Endothelial cell of umbilical vein (primary cell): ENCODE results near the gene DBI. TPM values are rescaled to one million over a fixed set of nuclear protein-coding genes. Genes with fewer than 3 reads are reported as not detected.
"Not testable (repeated sequence)": the region's sequence is repeated elsewhere in the genome, so short reads cannot be mapped to it uniquely, and the experiment has no call there.

Experiments used
- BruUV-seq: library from RNA; stranded (reverse); fragments of 400-500 nt; replicated peaks from 2 replicates; lab custom pipeline; 2021; lab: Mats Ljungman, UMichigan
- CTCF ChIA-PET: fragments of 300-600, 350-600 bp; sonication (Branson Sonifier 250); formaldehyde crosslinking; loops from one replicate; lab custom pipeline; 2021; ENCODE audit warnings: antibody characterized with exemption, inconsistent platforms; lab: Charles Lee
- POLR2A ChIA-PET: fragments of 300-600, 350-600 bp; sonication (Branson Sonifier 250); formaldehyde crosslinking; loops from one replicate; lab custom pipeline; 2021; ENCODE audit warnings: antibody characterized with exemption, inconsistent platforms; lab: Charles Lee
- DNase-seq: peaks from one replicate; pipeline ENCODE4 v3.0.0-alpha.2; 2011; ENCODE audit warnings: low read depth, low spot score
- FAIRE-seq: peaks from 2 replicates; lab custom pipeline; 2011; peaks lifted over from hg19 to GRCh38; lab: Jason Lieb, UNC
- H2AFZ ChIP-seq: 2 replicates; pipeline ENCODE4 v1.6.0; 2012; ENCODE audit warnings: low read depth, low read length, control low read depth, inconsistent platforms
- H3K27ac ChIP-seq: 2 replicates; pipeline ENCODE4 v1.5.1; 2011; ENCODE audit warnings: low read depth, mild to moderate bottlenecking, control low read depth, low read length, moderate library complexity; ENCODE audit not compliant: insufficient read depth
- H3K27me3 ChIP-seq, 2 experiments: 2 replicates each; pipeline versions ENCODE4 v1.6.0 to v1.6.1; 2011; ENCODE audit warnings: low read length in 2 of 2, mixed read lengths in 1 of 2; ENCODE audit not compliant: control insufficient read depth in 2 of 2, insufficient read depth in 2 of 2
- H3K36me3 ChIP-seq, 2 experiments: 2 replicates in 1 of 2; 3 replicates in 1 of 2; pipeline ENCODE4 v1.5.1; 2011; ENCODE audit warnings: low read length in 2 of 2, mild to moderate bottlenecking in 1 of 2, moderate library complexity in 1 of 2; ENCODE audit not compliant: control insufficient read depth in 2 of 2, insufficient read depth in 2 of 2; ENCODE audit errors: extremely low read depth in 1 of 2
- H3K4me1 ChIP-seq: 3 replicates; pipeline ENCODE4 v1.5.1; 2011; ENCODE audit warnings: mild to moderate bottlenecking, low read length; ENCODE audit not compliant: control insufficient read depth, insufficient read depth; ENCODE audit errors: extremely low read depth
- H3K4me2 ChIP-seq: 2 replicates; pipeline ENCODE4 v1.6.1; 2011; ENCODE audit warnings: low read length, control low read depth, mixed read lengths; ENCODE audit not compliant: insufficient read depth
- H3K4me3 ChIP-seq, 3 experiments: fragments of 200-600 bp in 1 of 3; sonication (generic), shearing (Covaris generic) in 1 of 3; replicated peaks in 1 of 3; 2 replicates each; pipeline ENCODE4 v1.5.1; 2011 to 2016; ENCODE audit warnings: control low read depth in 3 of 3, low read length in 3 of 3, mild to moderate bottlenecking in 2 of 3, inconsistent platforms in 1 of 3, low read depth in 1 of 3, moderate library complexity in 1 of 3; ENCODE audit not compliant: insufficient read depth in 1 of 3
- H3K79me2 ChIP-seq: 2 replicates; pipeline ENCODE4 v1.6.0; 2012; ENCODE audit warnings: low read length, inconsistent platforms; ENCODE audit not compliant: control insufficient read depth, insufficient read depth
- H3K9ac ChIP-seq: replicated peaks from 2 replicates; pipeline ENCODE3; 2011; ENCODE audit warnings: low read length, control low read depth; ENCODE audit not compliant: insufficient read depth; ENCODE audit errors: extremely low read depth
- H3K9me1 ChIP-seq: replicated peaks from 3 replicates; pipeline ENCODE4 v1.6.0; 2011; ENCODE audit warnings: mild to moderate bottlenecking, low read length; ENCODE audit not compliant: control insufficient read depth, insufficient read depth; ENCODE audit errors: extremely low read depth
- H3K9me3 ChIP-seq: replicated peaks from 2 replicates; pipeline ENCODE4 v1.5.1; 2012; ENCODE audit warnings: low read length, inconsistent platforms; ENCODE audit not compliant: control insufficient read depth, insufficient read depth
- H4K20me1 ChIP-seq: replicated peaks from 2 replicates; pipeline ENCODE3; 2011; ENCODE audit warnings: mild to moderate bottlenecking, low read length; ENCODE audit not compliant: control insufficient read depth, insufficient read depth; ENCODE audit errors: extremely low read depth
- CTCF ChIP-seq, 2 donors: IDR thresholded peaks; 1 replicate in 1 of 2; 2 replicates in 1 of 2; pipeline ENCODE4 v1.5.1; 2011; ENCODE audit warnings: low read length in 2 of 2, mild to moderate bottlenecking in 2 of 2, moderate library complexity in 2 of 2, control low read depth in 1 of 2, inconsistent platforms in 1 of 2, low read depth in 1 of 2; ENCODE audit not compliant: insufficient read depth in 1 of 2; ENCODE audit errors: extremely low read depth in 1 of 2
- EZH2 ChIP-seq: IDR thresholded peaks from 2 replicates; pipeline ENCODE4 v1.6.1; 2012; ENCODE audit warnings: borderline replicate concordance, low read depth, mild to moderate bottlenecking, moderate library complexity, low read length, inconsistent platforms; ENCODE audit not compliant: severe bottlenecking
- FOS ChIP-seq: IDR thresholded peaks from 2 replicates; pipeline ENCODE4 v1.6.1; 2011; ENCODE audit warnings: mild to moderate bottlenecking, low read length, moderate library complexity, borderline replicate concordance; ENCODE audit not compliant: insufficient read depth
- GATA2 ChIP-seq: IDR thresholded peaks from 2 replicates; pipeline ENCODE4 v1.7.0; 2011; ENCODE audit warnings: low read depth, mild to moderate bottlenecking, moderate library complexity, mixed read lengths, low read length; ENCODE audit not compliant: insufficient read length, insufficient read depth
- JUN ChIP-seq: IDR thresholded peaks from 2 replicates; pipeline ENCODE4 v1.6.1; 2011; ENCODE audit warnings: borderline replicate concordance, low read depth; ENCODE audit not compliant: insufficient read length, insufficient read depth
- MAX ChIP-seq: IDR thresholded peaks from 2 replicates; pipeline ENCODE4 v1.6.1; 2011; ENCODE audit not compliant: insufficient read depth, insufficient read length
- MYC ChIP-seq: IDR thresholded peaks from one replicate; pipeline ENCODE4 v1.6.1; 2011; ENCODE audit warnings: mild to moderate bottlenecking, low read depth, low read length
- POLR2A ChIP-seq: IDR thresholded peaks from 2 replicates; pipeline ENCODE4 v1.6.1; 2012; ENCODE audit warnings: low read depth, mild to moderate bottlenecking, control low read depth, low read length
- POLR2AphosphoS5 ChIP-seq: IDR thresholded peaks from 2 replicates; pipeline ENCODE4 v1.6.1; 2012; ENCODE audit warnings: low read depth, mild to moderate bottlenecking, control low read depth, low read length, moderate library complexity; ENCODE audit not compliant: insufficient read depth
- dilution Hi-C: fragments of 300-500 bp; cut with MboI; formaldehyde crosslinking; loops from one replicate; pipeline ENCODE4 v1.15.0; 2019; ENCODE audit warnings: low sequenced_read_pairs; ENCODE audit not compliant: extremely low pct_ligation_motif_present
- intact Hi-C: fragments of 100-400 bp; cut with micrococcal nuclease; formaldehyde crosslinking; loops from one replicate; pipeline ENCODE4 v1.10.0; 2022
- polyA plus RNA-seq, 4 experiments: library from polyadenylated mRNA; depleted of rRNA in 3 of 4; stranded (reverse) in 3 of 4; unstranded in 1 of 4; fragments of >200 nt; gene quantifications; 2 replicates each; pipeline versions ENCODE4 v1.2.1 to v1.2.3, GENCODE V29; 2011 to 2012; ENCODE audit warnings: missing spikeins in 1 of 4
- total RNA-seq: library from RNA; stranded (reverse); gene quantifications from 2 replicates; pipeline ENCODE4 v1.2.3, GENCODE V29; 2021

Gene DBI
- total and polyA plus RNA-seq, 2 donors (not counting 3 experiments of a cell fraction or from before 2014, with no cell fraction given), result 214 to 233 TPM

DNA sequence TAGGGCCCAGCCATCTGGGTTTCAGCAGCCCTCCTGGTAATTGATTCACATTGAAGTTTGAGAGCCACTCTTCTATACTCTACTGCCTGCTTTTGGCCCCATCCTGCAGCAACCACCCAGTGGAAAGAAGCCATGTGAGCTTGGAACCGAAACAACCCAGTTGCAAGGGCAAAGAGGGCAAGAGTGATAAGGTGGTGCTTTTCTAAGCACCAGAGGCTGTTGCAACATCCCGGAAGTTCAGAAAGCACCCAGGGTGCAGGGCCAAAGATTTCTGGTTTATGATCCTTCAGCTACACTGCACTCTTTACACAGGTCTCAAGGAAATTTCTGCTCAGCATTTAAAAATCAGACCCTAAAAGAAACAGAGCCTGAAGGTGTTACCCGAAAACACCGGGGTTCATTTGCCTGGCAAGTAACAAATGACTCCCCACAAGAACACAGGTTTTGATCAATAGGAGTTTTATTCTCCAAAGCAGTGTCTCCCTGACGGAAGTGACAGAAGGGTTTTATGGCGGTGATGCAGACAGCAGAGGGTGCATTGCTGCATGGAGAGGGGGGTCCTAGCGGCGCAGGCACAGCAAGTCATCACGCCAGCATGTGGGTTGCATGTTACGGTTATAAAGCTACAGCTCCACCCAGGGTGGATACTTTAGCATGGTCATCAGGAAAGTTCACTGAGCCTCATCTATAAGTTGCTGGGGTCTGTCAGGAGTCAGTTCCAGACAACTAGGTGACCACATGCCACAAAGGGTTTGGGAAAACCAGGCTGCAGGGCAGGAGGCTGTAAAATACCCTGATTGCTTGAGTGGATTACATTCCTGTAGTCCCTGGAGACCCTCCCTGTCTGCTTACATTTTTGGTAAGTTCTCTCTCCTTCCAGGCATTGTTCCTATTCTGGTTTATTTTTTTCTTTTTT, 36.1 kb downstream of the DBI start:
- Histone ChIP-seq H2AFZ (no peak overlapping the region), H3K9me3 (no peaks in the 10 kb centered on the region), H3K9ac (no peak overlapping the region), H3K27me3 (peaks cover 0 to 2% of the 10 kb centered on the region in 2 experiments), H3K79me2 (no peaks in the 10 kb centered on the region), H3K4me2 (no peak overlapping the region), H3K36me3 (no peaks in the 10 kb centered on the region), H3K9me1 (no peaks in the 10 kb centered on the region), H3K4me1 (no peaks in the 10 kb centered on the region), H3K27ac (no peak overlapping the region), H4K20me1 (no peaks in the 10 kb centered on the region), H3K4me3 (no peak overlapping the region)
- no peak for DNase-seq
- CTCF ChIA-PET, result no interaction called here
- BruUV-seq, result no TSS peak
- FAIRE-seq, result no peak
- POLR2A ChIA-PET, result no interaction called here
- intact Hi-C loops (no loop called here), dilution Hi-C loops (no loop called here)
- TF ChIP-seq POLR2AphosphoS5 (no peak), EZH2 (no peak), JUN (no peak), MYC (no peak), MAX (no peak), FOS (no peak), GATA2 (no peak), CTCF (IDR thresholded peaks at IDR 0.05; ENCODE audit: extremely low read depth in 1 of 2, insufficient read depth in 1 of 2, low read depth in 1 of 2, low read length in 2 of 2) (no peak), POLR2A (no peak)

GRCh38 chr2:119403618-119404017, 36.8 kb downstream of the DBI start:
- DNase-seq, FAIRE-seq, intact Hi-C loops: not testable (repeated sequence)

More at GRCh38 chr2:119403618-119404017, 36.8 kb downstream of the DBI start:
- H3K27me3 ChIP-seq, H3K9me1 ChIP-seq, H3K9ac ChIP-seq, BruUV-seq, H2AFZ ChIP-seq, H3K79me2 ChIP-seq, H3K4me1 ChIP-seq, H3K4me3 ChIP-seq, H3K36me3 ChIP-seq, POLR2A ChIA-PET, dilution Hi-C loops, H3K9me3 ChIP-seq, H3K27ac ChIP-seq, H3K4me2 ChIP-seq, H4K20me1 ChIP-seq: not testable (repeated sequence)
- CTCF ChIA-PET, result interaction anchor here (1.3 to 8.6 kb wide), 2 partner anchors 47 to 72 kb away, joined by 3 to 151 read pairs; no protein-coding TSS in a partner anchor
